Sigmoid colon (tissue), 7 donors: ENCODE results near the gene MACROD2. TPM values are rescaled to one million over a fixed set of nuclear protein-coding genes. Genes with fewer than 3 reads are reported as not detected.
"Not testable (repeated sequence)": the region's sequence is repeated elsewhere in the genome, so short reads cannot be mapped to it uniquely, and the experiment has no call there.

Experiments used
- DNase-seq: peaks from one replicate; pipeline ENCODE4 v3.0.0-alpha.2; 2019
- H3K27ac ChIP-seq, 4 donors: fragments of 200-600 bp; sonication (generic); one replicate each; pipeline ENCODE4 v1.5.1; 2016 to 2019; ENCODE audit warnings: mild to moderate bottlenecking in 1 of 4
- H3K27me3 ChIP-seq, 3 donors: fragments of 200-600 bp; sonication (generic); one replicate each; pipeline ENCODE4 v1.5.1; 2019; ENCODE audit warnings: mild to moderate bottlenecking in 1 of 3
- H3K36me3 ChIP-seq, 4 donors: fragments of 200-600 bp; sonication (generic); one replicate each; pipeline ENCODE4 v1.5.1; 2016 to 2019
- H3K4me1 ChIP-seq, 4 donors: fragments of 200-600 bp; sonication (generic); one replicate each; pipeline ENCODE4 v1.5.1; 2017 to 2019
- H3K4me3 ChIP-seq, 4 donors: fragments of 200-600 bp; sonication (generic); one replicate each; pipeline ENCODE4 v1.5.1; 2017 to 2019; ENCODE audit warnings: mild to moderate bottlenecking in 2 of 4, moderate library complexity in 1 of 4
- H3K9me3 ChIP-seq, 4 donors: fragments of 200-600 bp in 3 of 4; sonication (generic) in 3 of 4; one replicate each; pipeline versions ENCODE4 v1.5.1 to v1.6.1; 2013 to 2019
- CTCF ChIP-seq, 4 experiments: fragments of 450-650 bp in 3 of 4; fragments of 200-600 bp in 1 of 4; IDR thresholded peaks; one replicate each; pipeline ENCODE4 v1.5.1; 2016 to 2019; ENCODE audit warnings: antibody characterized with exemption in 4 of 4, mild to moderate bottlenecking in 3 of 4, moderate library complexity in 2 of 4
- EP300 ChIP-seq, 4 donors: sonication (generic); formaldehyde crosslinking; IDR thresholded peaks; one replicate each; pipeline ENCODE4 v1.6.1; 2017; ENCODE audit warnings: antibody characterized with exemption in 4 of 4
- POLR2A ChIP-seq, 2 donors: fragments of 450-650 bp; IDR thresholded peaks; one replicate each; pipeline ENCODE4 v1.6.1; 2016; ENCODE audit warnings: antibody characterized with exemption in 2 of 2, mild to moderate bottlenecking in 2 of 2, moderate library complexity in 2 of 2
- POLR2AphosphoS5 ChIP-seq, 4 donors: sonication (generic); formaldehyde crosslinking; IDR thresholded peaks; one replicate each; pipeline ENCODE4 v1.6.1; 2017; ENCODE audit warnings: antibody characterized with exemption in 4 of 4
- WGBS, 2 donors: extraction: QIAGEN DNeasy Blood & Tissue Kit; methylation state at CpG; one replicate each; pipeline ENCODE4 v1.1.7; 2013; 5-methylcytosine and 5-hydroxymethylcytosine counted together
- intact Hi-C: fragments of 100-400 bp; cut with DNase I; formaldehyde crosslinking; loops from one replicate; pipeline ENCODE4 v1.15.1; 2023
- polyA plus RNA-seq, 3 donors: library from polyadenylated mRNA; stranded (reverse); fragments of 200-250 nt; gene quantifications; one replicate each; pipeline ENCODE4 v1.2.3, GENCODE V29; 2013
- total RNA-seq, 4 donors: library from RNA; depleted of rRNA; stranded (reverse); fragments of >200 nt; gene quantifications; one replicate each; pipeline ENCODE4 v1.1.0, GENCODE V29; 2016
- donor health status: healthy with polysubstance abuse.
- donor health status: Bipolar disorder and iron deficiency.
- donor health status: healthy.

The MACROD2 gene
- total and polyA plus RNA-seq, 7 donors, result 1.2 to 22.4 (median 5.8) TPM

GRCh38 chr20:15977026-15977425, 1981.7 kb downstream of the MACROD2 start:
- Histone ChIP-seq H3K4me3 (no peak overlapping the region), H3K9me3 (peaks cover 0 to 3% (median 0%) of the 10 kb centered on the region in 4 donors), H3K27ac (no peak overlapping the region), H3K27me3 (no peaks in the 10 kb centered on the region), H3K4me1 (no peaks in the 10 kb centered on the region), H3K36me3 (no peaks in the 10 kb centered on the region)
- TF ChIP-seq EP300 (IDR thresholded peaks at IDR 0.05), result no peak
- no peak for TF ChIP-seq POLR2A (IDR thresholded peaks at IDR 0.05)
- no peak for TF ChIP-seq CTCF (IDR thresholded peaks at IDR 0.05)
- TF ChIP-seq POLR2AphosphoS5 (IDR thresholded peaks at IDR 0.05), result no peak
- intact Hi-C loops, result no loop called here
- WGBS, 2 donors, result 52 to 78% methylated on average over 5 of the region's 5 CpGs
- no peak for DNase-seq

DNA sequence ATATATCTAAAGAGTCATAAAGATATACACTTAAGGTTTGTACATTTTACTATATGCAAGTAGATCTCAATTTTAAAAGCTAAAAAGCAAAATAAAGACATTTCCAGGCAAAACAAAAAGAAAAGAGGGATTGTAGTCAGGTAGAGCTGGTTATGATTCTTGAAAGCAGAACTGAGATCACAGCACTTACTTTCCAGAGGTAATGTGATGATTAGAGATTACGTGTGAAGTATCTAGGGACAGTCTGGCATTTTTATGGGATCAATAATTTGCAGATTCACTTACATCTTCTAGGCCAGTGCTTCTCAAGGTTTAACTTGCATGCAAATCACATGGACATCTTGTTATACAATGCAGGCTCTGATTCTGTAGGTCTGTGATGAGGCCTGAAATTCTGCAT, 1982.4 kb downstream of the MACROD2 start:
- Histone ChIP-seq H3K36me3 (no peaks in the 10 kb centered on the region), H3K4me3 (no peak overlapping the region), H3K27ac (no peak overlapping the region), H3K27me3 (no peaks in the 10 kb centered on the region), H3K4me1 (no peaks in the 10 kb centered on the region), H3K9me3 (peaks cover 0 to 3% (median 0%) of the 10 kb centered on the region in 4 donors)
- WGBS, 2 donors, result 75 to 83% methylated on average over 1 of the region's 1 CpG
- TF ChIP-seq POLR2A (IDR thresholded peaks at IDR 0.05), result no peak
- intact Hi-C loops, result no loop called here
- no peak for DNase-seq

DNA sequence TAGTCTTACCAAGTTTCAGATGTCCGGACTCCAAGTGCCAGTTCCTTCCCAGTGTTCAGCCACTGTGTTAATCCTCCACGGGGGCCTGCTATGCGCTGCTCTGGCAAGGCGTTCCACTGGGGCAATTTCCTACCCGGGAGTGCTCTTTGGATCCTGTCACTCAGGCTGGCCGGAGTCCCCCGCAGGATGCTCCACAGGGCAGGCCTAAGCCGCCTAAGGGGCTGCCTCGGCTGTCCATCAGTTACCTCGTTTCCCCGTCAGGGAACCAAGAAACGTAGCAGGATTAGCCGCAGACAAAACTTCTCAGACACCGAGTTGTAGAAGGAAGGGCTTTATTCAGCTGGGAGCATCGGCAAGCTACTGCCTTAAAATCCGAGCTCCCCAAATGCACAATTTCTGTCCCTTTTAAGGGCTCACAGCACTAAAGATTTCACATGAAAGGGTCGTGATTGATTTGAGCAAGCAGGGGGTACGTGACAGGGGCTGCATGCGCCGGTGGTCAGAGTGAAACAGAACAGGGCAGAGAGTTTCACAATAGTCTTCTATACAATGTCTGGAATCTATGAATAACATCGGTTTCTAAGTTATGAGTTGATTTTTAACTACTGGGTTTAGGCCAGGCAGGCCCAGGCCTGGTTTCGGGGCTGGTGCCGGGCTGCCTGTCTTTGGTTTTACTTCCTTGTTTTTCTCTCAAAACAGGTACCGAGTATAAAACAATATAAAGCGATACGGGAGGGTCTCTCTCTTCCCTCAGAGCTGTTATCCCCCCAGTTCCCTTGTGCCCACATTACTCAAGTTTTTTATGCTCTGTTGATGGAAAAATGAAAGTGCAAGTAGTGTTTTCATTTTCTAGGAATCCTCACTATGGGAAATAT, 1990.4 kb downstream of the MACROD2 start:
- intact Hi-C loops, H3K36me3 ChIP-seq, DNase-seq, H3K4me1 ChIP-seq, H3K27ac ChIP-seq, H3K9me3 ChIP-seq, H3K27me3 ChIP-seq: not testable (repeated sequence)
- peak overlapping the region in 3 of 4 donors; percentile 4 to 20 (median 8) for H3K4me3 ChIP-seq
- whole genome bisulfite sequencing, 2 donors, result 82 to 87% methylated on average over 26 of the region's 26 CpGs

GRCh38 chr20:15986690-15987089, 1991.4 kb downstream of the MACROD2 start:
- Histone ChIP-seq H3K27ac (no peak overlapping the region), H3K9me3 (no peaks in the 10 kb centered on the region), H3K27me3 (no peaks in the 10 kb centered on the region), H3K36me3 (no peaks in the 10 kb centered on the region), H3K4me1 (no peaks in the 10 kb centered on the region), H3K4me3 (no peak overlapping the region)
- 83 to 93% methylated on average over 3 of the region's 3 CpGs for whole genome bisulfite sequencing, 2 donors
- no peak for DNase-seq
- intact Hi-C loops, result no loop called here
- TF ChIP-seq CTCF (IDR thresholded peaks at IDR 0.05), result no peak
- TF ChIP-seq POLR2A (IDR thresholded peaks at IDR 0.05), result no peak
- TF ChIP-seq POLR2AphosphoS5 (IDR thresholded peaks at IDR 0.05), result no peak
- no peak for TF ChIP-seq EP300 (IDR thresholded peaks at IDR 0.05)

- TF ChIP-seq POLR2A (IDR thresholded peaks at IDR 0.05) (no peak), CTCF (IDR thresholded peaks at IDR 0.05) (no peak), POLR2AphosphoS5 (IDR thresholded peaks at IDR 0.05) (no peak), EP300 (IDR thresholded peaks at IDR 0.05) (no peak)
- no peak for DNase-seq
- Histone ChIP-seq H3K27me3 (no peaks in the 10 kb centered on the region), H3K4me1 (no peaks in the 10 kb centered on the region), H3K9me3 (no peaks in the 10 kb centered on the region), H3K4me3 (no peak overlapping the region), H3K36me3 (no peaks in the 10 kb centered on the region), H3K27ac (no peak overlapping the region)
- intact Hi-C loops, result no loop called here
These were observed 1996.0 kb downstream of the MACROD2 start for GRCh38 chr20:15991279-15991678.

GRCh38 chr20:15992564-15992963, 1997.2 kb downstream of the MACROD2 start:
- Histone ChIP-seq H3K9me3 (peaks cover 0 to 5% (median 2%) of the 10 kb centered on the region in 4 donors), H3K4me1 (no peaks in the 10 kb centered on the region), H3K4me3 (no peak overlapping the region), H3K27ac (no peak overlapping the region), H3K27me3 (no peaks in the 10 kb centered on the region), H3K36me3 (no peaks in the 10 kb centered on the region)
- intact Hi-C loops, result no loop called here
- no peak for DNase-seq
- TF ChIP-seq POLR2AphosphoS5 (IDR thresholded peaks at IDR 0.05) (no peak), POLR2A (IDR thresholded peaks at IDR 0.05) (no peak)
- 63 to 81% methylated on average over 4 of the region's 4 CpGs for WGBS, 2 donors
